ENCODE data around the gene FAM184B. TPM values are rescaled to one million over a fixed set of nuclear protein-coding genes. Genes with fewer than 3 reads are reported as not detected.

The FAM184B gene
- total RNA-seq, 1 donor from 2014 or later: not detected

- Mint-ChIP-seq H3K4me1 (peaks cover 23% of the 10 kb centered on the region), H3K27me3 (ENCODE audit: insufficient read depth, low read depth) (peaks cover 7% of the 10 kb centered on the region), H3K36me3 (no peaks in the 10 kb centered on the region), H3K4me3 (no peak overlapping the region), H3K9me3 (no peaks in the 10 kb centered on the region), H3K27ac (peak overlapping the region; percentile 76)
- Histone ChIP-seq H3K27ac (no peak overlapping the region), H3K9me3 (ENCODE audit: low read depth) (no peaks in the 10 kb centered on the region), H2AFZ (replicated peaks) (no peak overlapping the region), H3K27me3 (no peaks in the 10 kb centered on the region), H3K36me3 (no peaks in the 10 kb centered on the region), H3K79me2 (ENCODE audit: low read depth) (no peaks in the 10 kb centered on the region), H3F3A (ENCODE audit: low read depth) (no peaks in the 10 kb centered on the region), H3K9ac (no peak overlapping the region), H3K4me2 (no peak overlapping the region), H4K20me1 (ENCODE audit: low read depth) (no peaks in the 10 kb centered on the region), H3K4me3 (no peak overlapping the region), H3K4me1 (no peaks in the 10 kb centered on the region)
- no peak for TF ChIP-seq EZH2 (IDR thresholded peaks at IDR 0.05)
- TF ChIP-seq EZH2phosphoT487 (IDR thresholded peaks at IDR 0.05): no peak
- no peak for TF ChIP-seq CTCF (IDR thresholded peaks at IDR 0.05)
- DNase-seq (ENCODE audit: low spot score): no peak
These were observed 64.1 kb downstream of the FAM184B start for GRCh38 chr4:17717301-17717700.

GRCh38 chr4:17715511-17715910 lies 65.9 kb downstream of the FAM184B start:
- Mint-ChIP-seq H3K9me3 (no peaks in the 10 kb centered on the region), H3K4me3 (no peak overlapping the region), H3K4me1 (peaks cover 18% of the 10 kb centered on the region), H3K27me3 (ENCODE audit: insufficient read depth, low read depth) (peaks cover 4% of the 10 kb centered on the region), H3K27ac (no peak overlapping the region), H3K36me3 (no peaks in the 10 kb centered on the region)
- no peaks in the 10 kb centered on the region for H3K27me3 ChIP-seq
- H3K4me1 ChIP-seq: no peaks in the 10 kb centered on the region
- H3K27ac ChIP-seq: no peak overlapping the region
- TF ChIP-seq EZH2phosphoT487 (IDR thresholded peaks at IDR 0.05) (no peak), CTCF (IDR thresholded peaks at IDR 0.05) (no peak), EZH2 (IDR thresholded peaks at IDR 0.05) (no peak)
- H3K79me2 ChIP-seq (ENCODE audit: low read depth): no peaks in the 10 kb centered on the region
- H3K36me3 ChIP-seq: no peaks in the 10 kb centered on the region
- no peak overlapping the region for H3K4me3 ChIP-seq
- H3F3A ChIP-seq (ENCODE audit: low read depth): no peaks in the 10 kb centered on the region
- no peak overlapping the region for H2AFZ ChIP-seq (replicated peaks)
- no peaks in the 10 kb centered on the region for H3K9me3 ChIP-seq (ENCODE audit: low read depth)
- H3K4me2 ChIP-seq: no peak overlapping the region
- DNase-seq (ENCODE audit: low spot score): no peak
- H4K20me1 ChIP-seq (ENCODE audit: low read depth): no peaks in the 10 kb centered on the region
- H3K9ac ChIP-seq: no peak overlapping the region

GRCh38 chr4:17713779-17714178 lies 67.6 kb downstream of the FAM184B start:
- Histone ChIP-seq H3K9me3 (ENCODE audit: low read depth) (no peaks in the 10 kb centered on the region), H3K4me1 (no peaks in the 10 kb centered on the region), H2AFZ (replicated peaks) (no peak overlapping the region), H3K4me2 (no peak overlapping the region), H3K36me3 (no peaks in the 10 kb centered on the region), H3K27ac (no peak overlapping the region), H3K9ac (no peak overlapping the region), H3K4me3 (no peak overlapping the region), H3F3A (ENCODE audit: low read depth) (no peaks in the 10 kb centered on the region), H3K79me2 (ENCODE audit: low read depth) (no peaks in the 10 kb centered on the region), H3K27me3 (no peaks in the 10 kb centered on the region), H4K20me1 (ENCODE audit: low read depth) (no peaks in the 10 kb centered on the region)
- peaks cover 21% of the 10 kb centered on the region for H3K4me1 Mint-ChIP-seq
- no peak for DNase-seq (ENCODE audit: low spot score)
- TF ChIP-seq EZH2 (IDR thresholded peaks at IDR 0.05) (no peak), CTCF (IDR thresholded peaks at IDR 0.05) (no peak), EZH2phosphoT487 (IDR thresholded peaks at IDR 0.05) (no peak)
- H3K4me3 Mint-ChIP-seq: no peak overlapping the region
- no peaks in the 10 kb centered on the region for H3K9me3 Mint-ChIP-seq
- H3K36me3 Mint-ChIP-seq: no peaks in the 10 kb centered on the region
- peaks cover 4% of the 10 kb centered on the region for H3K27me3 Mint-ChIP-seq (ENCODE audit: insufficient read depth, low read depth)
- no peak overlapping the region for H3K27ac Mint-ChIP-seq

Measured in neural progenitor cell (in vitro differentiated cells).